ENCODE measurements around the gene BASP1.
"Not testable (repeated sequence)": the region's sequence is repeated elsewhere in the genome, so short reads cannot be mapped to it uniquely, and the experiment has no call there.

The BASP1 gene

GRCh38 chr5:17257705-17258273 lies 40.4 kb downstream of the BASP1 start:
- Histone ChIP-seq H2AFZ (ENCODE audit: insufficient read depth, low read length, poor library complexity) (no peak overlapping the region), H4K12ac (ENCODE audit: low read depth, low read length) (no peak overlapping the region), H3K36me3 (ENCODE audit: control insufficient read depth in 1 of 2, insufficient read depth in 2 of 2, low read length in 2 of 2) (peaks cover 5 to 12% of the 10 kb centered on the region in 2 experiments), H4K8ac (ENCODE audit: low read depth, low read length) (no peak overlapping the region), H3K23ac (ENCODE audit: low read length) (no peak overlapping the region), H3K4me1 (ENCODE audit: control insufficient read depth in 1 of 2, insufficient read depth in 2 of 2, low read length in 2 of 2) (peaks cover 2 to 7% of the 10 kb centered on the region in 2 experiments), H3K27ac (ENCODE audit: low read depth, low read length) (no peak overlapping the region), H3K18ac (ENCODE audit: low read length) (no peak overlapping the region), H3K4ac (ENCODE audit: low read depth, low read length) (peak overlapping the region; percentile 49), H4K91ac (ENCODE audit: low read depth, low read length) (no peak overlapping the region), H3K79me2 (ENCODE audit: control insufficient read depth, insufficient read depth, low read length, poor library complexity) (peaks cover 11% of the 10 kb centered on the region), H3K9ac (ENCODE audit: low read length) (no peak overlapping the region), H2BK5ac (ENCODE audit: low read depth, low read length, poor library complexity) (no peak overlapping the region), H3K4me3 (ENCODE audit: low read depth, low read length) (no peak overlapping the region), H2AK5ac (ENCODE audit: low read length) (no peak overlapping the region), H3K14ac (ENCODE audit: low read length) (no peak overlapping the region), H2BK12ac (ENCODE audit: low read length) (no peak overlapping the region), H2BK120ac (ENCODE audit: insufficient read depth, low read length, poor library complexity) (no peak overlapping the region), H3K9me3 (ENCODE audit: insufficient read depth, low read depth, low read length) (no peaks in the 10 kb centered on the region), H3K27me3 (ENCODE audit: insufficient read depth, low read length) (no peaks in the 10 kb centered on the region), H3K4me2 (ENCODE audit: low read length) (no peak overlapping the region), H3K79me1 (ENCODE audit: low read length) (peaks cover 3% of the 10 kb centered on the region)
- no peak for DNase-seq
- no CpG with 5 or more reads among the region's 5 CpGs for WGBS (ENCODE audit: extremely low coverage, insufficient coverage, insufficient read length)

- H4K12ac ChIP-seq (ENCODE audit: low read depth, low read length) = no peak overlapping the region
- H3K4me1 ChIP-seq (ENCODE audit: control insufficient read depth in 1 of 2, insufficient read depth in 2 of 2, low read length in 2 of 2) = peaks cover 2 to 7% of the 10 kb centered on the region in 2 experiments
- H3K4me3 ChIP-seq (ENCODE audit: low read depth, low read length) = no peak overlapping the region
- H3K9ac ChIP-seq (ENCODE audit: low read length) = no peak overlapping the region
- no peak overlapping the region for H4K91ac ChIP-seq (ENCODE audit: low read depth, low read length)
- no peak overlapping the region for H3K23ac ChIP-seq (ENCODE audit: low read length)
- peak overlapping the region; percentile 27 for H3K4ac ChIP-seq (ENCODE audit: low read depth, low read length)
- no peak for DNase-seq
- H3K9me3 ChIP-seq (ENCODE audit: insufficient read depth, low read depth, low read length) = no peaks in the 10 kb centered on the region
- no peak overlapping the region for H3K27ac ChIP-seq (ENCODE audit: low read depth, low read length)
- H2BK5ac ChIP-seq (ENCODE audit: low read depth, low read length, poor library complexity) = no peak overlapping the region
- H3K27me3 ChIP-seq (ENCODE audit: insufficient read depth, low read length) = no peaks in the 10 kb centered on the region
- no CpG with 5 or more reads among the region's 2 CpGs for WGBS (ENCODE audit: extremely low coverage, insufficient coverage, insufficient read length)
- no peak overlapping the region for H3K14ac ChIP-seq (ENCODE audit: low read length)
- peaks cover 5 to 12% of the 10 kb centered on the region in 2 experiments for H3K36me3 ChIP-seq (ENCODE audit: control insufficient read depth in 1 of 2, insufficient read depth in 2 of 2, low read length in 2 of 2)
- no peak overlapping the region for H3K18ac ChIP-seq (ENCODE audit: low read length)
- no peak overlapping the region for H2AFZ ChIP-seq (ENCODE audit: insufficient read depth, low read length, poor library complexity)
- H3K79me1 ChIP-seq (ENCODE audit: low read length) = no peaks in the 10 kb centered on the region
- H3K79me2 ChIP-seq (ENCODE audit: control insufficient read depth, insufficient read depth, low read length, poor library complexity) = peaks cover 8% of the 10 kb centered on the region
- no peak overlapping the region for H3K4me2 ChIP-seq (ENCODE audit: low read length)
- no peak overlapping the region for H2BK120ac ChIP-seq (ENCODE audit: insufficient read depth, low read length, poor library complexity)
- H4K8ac ChIP-seq (ENCODE audit: low read depth, low read length) = no peak overlapping the region
- no peak overlapping the region for H2BK12ac ChIP-seq (ENCODE audit: low read length)
- H2AK5ac ChIP-seq (ENCODE audit: low read length) = no peak overlapping the region
Observed at GRCh38 chr5:17258431-17258830, 41.0 kb downstream of the BASP1 start.

GRCh38 chr5:17259012-17259411 lies 41.6 kb downstream of the BASP1 start:
- H3K36me3 ChIP-seq (ENCODE audit: control insufficient read depth in 1 of 2, insufficient read depth in 2 of 2, low read length in 2 of 2) = peaks cover 5 to 13% of the 10 kb centered on the region in 2 experiments
- H3K4me1 ChIP-seq (ENCODE audit: control insufficient read depth in 1 of 2, insufficient read depth in 2 of 2, low read length in 2 of 2); H3K14ac ChIP-seq (ENCODE audit: low read length); H4K12ac ChIP-seq (ENCODE audit: low read depth, low read length); H3K4me2 ChIP-seq (ENCODE audit: low read length); H2BK12ac ChIP-seq (ENCODE audit: low read length); H3K27me3 ChIP-seq (ENCODE audit: insufficient read depth, low read length); H2BK120ac ChIP-seq (ENCODE audit: insufficient read depth, low read length, poor library complexity); H2AFZ ChIP-seq (ENCODE audit: insufficient read depth, low read length, poor library complexity); H3K9me3 ChIP-seq (ENCODE audit: insufficient read depth, low read depth, low read length); H4K8ac ChIP-seq (ENCODE audit: low read depth, low read length); H4K91ac ChIP-seq (ENCODE audit: low read depth, low read length); H3K4me3 ChIP-seq (ENCODE audit: low read depth, low read length); H2AK5ac ChIP-seq (ENCODE audit: low read length); H3K79me2 ChIP-seq (ENCODE audit: control insufficient read depth, insufficient read depth, low read length, poor library complexity); H2BK5ac ChIP-seq (ENCODE audit: low read depth, low read length, poor library complexity); H3K79me1 ChIP-seq (ENCODE audit: low read length); DNase-seq; H3K27ac ChIP-seq (ENCODE audit: low read depth, low read length); H3K23ac ChIP-seq (ENCODE audit: low read length); H3K9ac ChIP-seq (ENCODE audit: low read length); H3K18ac ChIP-seq (ENCODE audit: low read length): not testable (repeated sequence)
- H3K4ac ChIP-seq (ENCODE audit: low read depth, low read length) = peak overlapping the region; percentile 27
- WGBS (ENCODE audit: extremely low coverage, insufficient coverage, insufficient read length) = no CpG with 5 or more reads among the region's 4 CpGs

GRCh38 chr5:17259630-17260257 lies 42.3 kb downstream of the BASP1 start:
- Histone ChIP-seq H4K8ac (ENCODE audit: low read depth, low read length) (no peak overlapping the region), H3K79me2 (ENCODE audit: control insufficient read depth, insufficient read depth, low read length, poor library complexity) (peaks cover 8% of the 10 kb centered on the region), H2BK120ac (ENCODE audit: insufficient read depth, low read length, poor library complexity) (no peak overlapping the region), H3K4me2 (ENCODE audit: low read length) (no peak overlapping the region), H3K4ac (ENCODE audit: low read depth, low read length) (peak overlapping the region; percentile 72), H3K36me3 (ENCODE audit: control insufficient read depth in 1 of 2, insufficient read depth in 2 of 2, low read length in 2 of 2) (peaks cover 5 to 13% of the 10 kb centered on the region in 2 experiments), H3K4me3 (ENCODE audit: low read depth, low read length) (no peak overlapping the region), H3K79me1 (ENCODE audit: low read length) (no peaks in the 10 kb centered on the region), H4K12ac (ENCODE audit: low read depth, low read length) (no peak overlapping the region), H3K14ac (ENCODE audit: low read length) (no peak overlapping the region), H3K23ac (ENCODE audit: low read length) (no peak overlapping the region), H3K27ac (ENCODE audit: low read depth, low read length) (no peak overlapping the region), H3K9me3 (ENCODE audit: insufficient read depth, low read depth, low read length) (no peaks in the 10 kb centered on the region), H2BK12ac (ENCODE audit: low read length) (no peak overlapping the region), H3K27me3 (ENCODE audit: insufficient read depth, low read length) (no peaks in the 10 kb centered on the region), H4K91ac (ENCODE audit: low read depth, low read length) (no peak overlapping the region), H2BK5ac (ENCODE audit: low read depth, low read length, poor library complexity) (no peak overlapping the region), H2AFZ (ENCODE audit: insufficient read depth, low read length, poor library complexity) (no peak overlapping the region), H3K4me1 (ENCODE audit: control insufficient read depth in 1 of 2, insufficient read depth in 2 of 2, low read length in 2 of 2) (peaks cover 2 to 7% of the 10 kb centered on the region in 2 experiments), H3K9ac (ENCODE audit: low read length) (no peak overlapping the region), H2AK5ac (ENCODE audit: low read length) (no peak overlapping the region), H3K18ac (ENCODE audit: low read length) (no peak overlapping the region)
- DNase-seq = no peak
- no CpG with 5 or more reads among the region's 5 CpGs for WGBS (ENCODE audit: extremely low coverage, insufficient coverage, insufficient read length)
